22Rv1 (cell line): ENCODE measurements around the gene PLEKHG1.

Experiments
- CTCF ChIP-seq: fragments of 450-650 bp; IDR thresholded peaks from 2 replicates; pipeline ENCODE4 v1.5.1; 2017; ENCODE audit warnings: mild to moderate bottlenecking
- ZFX ChIP-seq: fragments of 450-650 bp; IDR thresholded peaks from 2 replicates; pipeline ENCODE4 v1.6.1; 2017; ENCODE audit warnings: antibody characterized with exemption, borderline replicate concordance

GRCh38 chr6:150620763-150621162, 21.1 kb downstream of the PLEKHG1 start:
- TF ChIP-seq CTCF (no peak), ZFX (no peak)
